ENCODE measurements around the gene NME7. TPM values are rescaled to one million over a fixed set of nuclear protein-coding genes. Genes with fewer than 3 reads are reported as not detected.

NME7 gene
- total RNA-seq, 1 experiment from 2014 or later: 13.2 TPM

- H3K27ac ChIP-seq (ENCODE audit: insufficient read length, low read depth, low read length): no peak overlapping the region
- H3T11ph ChIP-seq (ENCODE audit: low read length): no peak overlapping the region
- no peak overlapping the region for H4K91ac ChIP-seq (ENCODE audit: insufficient read length, low read depth, low read length)
- H3K9me3 ChIP-seq (ENCODE audit: control insufficient read depth, low read depth, low read length): no peaks in the 10 kb centered on the region
- H3K18ac ChIP-seq (ENCODE audit: insufficient read length, low read depth, low read length): no peak overlapping the region
- Mint-ChIP-seq H3K9me3 (no peaks in the 10 kb centered on the region), H3K27me3 (ENCODE audit: low read depth) (no peaks in the 10 kb centered on the region), H3K36me3 (ENCODE audit: insufficient read depth in 1 of 3, low read depth in 3 of 3) (no peaks in the 10 kb centered on the region), H3K27ac (no peak overlapping the region), H3K4me1 (peaks cover 18 to 22% of the 10 kb centered on the region in 2 experiments), H3K4me3 (no peak overlapping the region)
- no peaks in the 10 kb centered on the region for H3K27me3 ChIP-seq (ENCODE audit: insufficient read depth, low read length)
- no peak overlapping the region for H2BK5ac ChIP-seq (ENCODE audit: insufficient read length, low read length)
- H2AFZ ChIP-seq (ENCODE audit: low read length): no peak overlapping the region
- H3K14ac ChIP-seq (ENCODE audit: insufficient read depth, low read length): no peak overlapping the region
- no peaks in the 10 kb centered on the region for H4K20me1 ChIP-seq (ENCODE audit: control insufficient read depth, insufficient read depth, insufficient read length)
- no peak overlapping the region for H2BK15ac ChIP-seq (ENCODE audit: low read depth, low read length)
- no peak overlapping the region for H4K5ac ChIP-seq (ENCODE audit: insufficient read length, low read depth, low read length)
- H3K23ac ChIP-seq (ENCODE audit: insufficient read length, low read depth, low read length): no peak overlapping the region
- no peak overlapping the region for H2AK5ac ChIP-seq (ENCODE audit: insufficient read length, low read length)
- peaks cover 4% of the 10 kb centered on the region; the same call in 1 of the 2 replicates for H3K4me1 ChIP-seq (ENCODE audit: insufficient read depth, low read length)
- H2BK20ac ChIP-seq (ENCODE audit: low read depth, low read length, poor library complexity, severe bottlenecking): no peak overlapping the region
- no peaks in the 10 kb centered on the region for H3K79me2 ChIP-seq (ENCODE audit: insufficient read depth, low read length)
- H3K79me1 ChIP-seq (ENCODE audit: insufficient read depth, low read depth, low read length, poor library complexity, severe bottlenecking): no peaks in the 10 kb centered on the region
- DNase-seq: no peak
- H3K23me2 ChIP-seq (ENCODE audit: insufficient read length, low read depth, low read length, poor library complexity, severe bottlenecking): no peaks in the 10 kb centered on the region
- H3K4ac ChIP-seq (ENCODE audit: low read depth, low read length): no peak overlapping the region
- H3K4me2 ChIP-seq (ENCODE audit: insufficient read depth, insufficient read length, low read length): no peak overlapping the region
- no peak overlapping the region for H3K9ac ChIP-seq (ENCODE audit: extremely low read depth, insufficient read length, low read length)
- H2BK12ac ChIP-seq (ENCODE audit: insufficient read length, low read depth, low read length): no peak overlapping the region
- no peak overlapping the region for H3K56ac ChIP-seq (ENCODE audit: insufficient read length, low read depth, low read length)
- H2BK120ac ChIP-seq (ENCODE audit: low read depth, low read length, poor library complexity, severe bottlenecking): no peak overlapping the region
- TF ChIP-seq CTCF (conservative IDR thresholded peaks at IDR 0.05): no peak
- no peak overlapping the region for H4K8ac ChIP-seq (replicated peaks; ENCODE audit: insufficient read length, low read depth, low read length)
- no CpG with 5 or more reads among the region's 4 CpGs for WGBS (ENCODE audit: extremely low coverage, insufficient read length, low lambda C conversion rate)
Observed at GRCh38 chr1:169214598-169214997, 153.0 kb downstream of the NME7 start.

Data from H9 (cell line).